NB4 (cell line): Measurements from ENCODE around the gene FBXL22.

Experiments used
- DNase-seq: peaks from one replicate; pipeline ENCODE4 v3.0.0; 2010; ENCODE audit warnings: low read depth
- H3K4me3 ChIP-seq: one replicate; pipeline ENCODE4 v1.5.1; 2011; ENCODE audit warnings: mild to moderate bottlenecking, low read depth, low read length, moderate library complexity
- CTCF ChIP-seq: IDR thresholded peaks from one replicate; pipeline ENCODE4 v1.5.1; 2012; ENCODE audit warnings: low read depth, low read length
- MAX ChIP-seq: IDR thresholded peaks from 2 replicates; pipeline ENCODE4 v1.6.1; 2011; ENCODE audit warnings: low read depth, low read length
- MYC ChIP-seq: IDR thresholded peaks from 2 replicates; pipeline ENCODE4 v1.6.1; 2011; ENCODE audit warnings: low read depth, low read length
- POLR2A ChIP-seq: IDR thresholded peaks from 2 replicates; pipeline ENCODE4 v1.6.1; 2011; ENCODE audit warnings: mild to moderate bottlenecking; ENCODE audit not compliant: insufficient read length; ENCODE audit errors: extremely low read depth

The FBXL22 gene

GRCh38 chr15:63582718-63583426 is 14.3 kb upstream of the FBXL22 start:
- no peak for DNase-seq
- TF ChIP-seq MYC (no peak), POLR2A (no peak), CTCF (no peak), MAX (no peak)

GRCh38 chr15:63586790-63587189 is 10.4 kb upstream of the FBXL22 start:
- TF ChIP-seq CTCF (no peak), MYC (no peak), POLR2A (no peak), MAX (no peak)
- no peak overlapping the region for H3K4me3 ChIP-seq
- no peak for DNase-seq

More at GRCh38 chr15:63582718-63583426, 14.3 kb upstream of the FBXL22 start:
- H3K4me3 ChIP-seq = no peak overlapping the region

- DNase-seq = no peak
- TF ChIP-seq POLR2A (no peak), MAX (no peak), CTCF (no peak), MYC (no peak)
- H3K4me3 ChIP-seq = no peak overlapping the region
These were observed 9.7 kb upstream of the FBXL22 start for GRCh38 chr15:63587527-63587926.

GRCh38 chr15:63588826-63589225 is 8.4 kb upstream of the FBXL22 start:
- no peak overlapping the region for H3K4me3 ChIP-seq
- DNase-seq = no peak
- TF ChIP-seq POLR2A (no peak), MAX (no peak), MYC (no peak), CTCF (no peak)

GRCh38 chr15:63593705-63594671 is 3.2 kb upstream of the FBXL22 start:
- H3K4me3 ChIP-seq = no peak overlapping the region
- DNase-seq = no peak
- TF ChIP-seq POLR2A = no peak
- TF ChIP-seq MYC = no peak
- TF ChIP-seq MAX = no peak
- no peak for TF ChIP-seq CTCF
